ENCODE data around the gene NLRP8.

GRCh38 chr19:55898911-55899310 lies 48.7 kb upstream of the NLRP8 start:
- TF ChIP-seq CTCF (IDR thresholded peaks at IDR 0.05) = no peak
- TF ChIP-seq FOXJ3 (CRISPR knock-in tag; IDR thresholded peaks at IDR 0.05) = no peak
- TF ChIP-seq SMC3 (IDR thresholded peaks at IDR 0.05; ENCODE audit: low read depth, low read length) = no peak
- TF ChIP-seq SIN3A (IDR thresholded peaks at IDR 0.05; ENCODE audit: borderline replicate concordance, low read depth, low read length) = no peak
- TF ChIP-seq REST (IDR thresholded peaks at IDR 0.05; ENCODE audit: low read depth, low read length) = no peak
- TF ChIP-seq EP300 (IDR thresholded peaks at IDR 0.05; ENCODE audit: borderline replicate concordance in 1 of 2, low read depth in 1 of 2, low read length in 1 of 2) = no peak
- no peak for TF ChIP-seq YY1 (IDR thresholded peaks at IDR 0.05; ENCODE audit: low read depth)
